ENCODE results near the gene TTC39A. TPM values are rescaled to one million over a fixed set of nuclear protein-coding genes. Genes with fewer than 3 reads are reported as not detected.
"Not testable (repeated sequence)": the region's sequence is repeated elsewhere in the genome, so short reads cannot be mapped to it uniquely, and the experiment has no call there.

Gene TTC39A
- total RNA-seq, 1 donor from 2014 or later: 1.4 TPM

- Histone ChIP-seq H2AFZ (ENCODE audit: low read depth, low read length) (no peak overlapping the region), H3K27ac (ENCODE audit: low read depth, low read length) (no peak overlapping the region), H4K20me1 (ENCODE audit: insufficient read depth, low read length) (peaks cover 85% of the 10 kb centered on the region), H3K79me2 (ENCODE audit: insufficient read depth, low read length) (peaks cover 99% of the 10 kb centered on the region), H3K4me1 (ENCODE audit: insufficient read depth, low read length) (peaks cover 7% of the 10 kb centered on the region), H3K4me2 (ENCODE audit: low read length) (no peak overlapping the region), H3K4me3 (ENCODE audit: insufficient read depth, low read depth, low read length) (no peak overlapping the region), H3K36me3 (ENCODE audit: insufficient read depth, low read length) (no peaks in the 10 kb centered on the region), H3K27me3 (ENCODE audit: insufficient read depth, low read length) (no peaks in the 10 kb centered on the region), H3K9me3 (ENCODE audit: insufficient read depth, low read depth, low read length) (no peaks in the 10 kb centered on the region), H3K9ac (ENCODE audit: low read length) (no peak overlapping the region)
- H3K27ac Mint-ChIP-seq (ENCODE audit: unreplicated experiment): no peak overlapping the region
- H3K27me3 Mint-ChIP-seq (ENCODE audit: low read depth, unreplicated experiment): no peaks in the 10 kb centered on the region
- H3K9me3 Mint-ChIP-seq (ENCODE audit: unreplicated experiment): no peaks in the 10 kb centered on the region
- no peak overlapping the region for H3K4me3 Mint-ChIP-seq (ENCODE audit: unreplicated experiment)
- FAIRE-seq (no peak), DNase-seq (ENCODE audit: low read depth) (no peak)
- no peaks in the 10 kb centered on the region for H3K36me3 Mint-ChIP-seq (ENCODE audit: low read depth, unreplicated experiment)
- H3K4me1 Mint-ChIP-seq (ENCODE audit: low read depth, unreplicated experiment): peaks cover 11% of the 10 kb centered on the region
- TF ChIP-seq EZH2 (IDR thresholded peaks at IDR 0.05; ENCODE audit: insufficient read depth, low read length) (no peak), CTCF (IDR thresholded peaks at IDR 0.05; ENCODE audit: insufficient read depth, low read depth, low read length) (no peak)
These were observed 78.0 kb downstream of the TTC39A start for GRCh38 chr1:51252366-51252765.

DNA sequence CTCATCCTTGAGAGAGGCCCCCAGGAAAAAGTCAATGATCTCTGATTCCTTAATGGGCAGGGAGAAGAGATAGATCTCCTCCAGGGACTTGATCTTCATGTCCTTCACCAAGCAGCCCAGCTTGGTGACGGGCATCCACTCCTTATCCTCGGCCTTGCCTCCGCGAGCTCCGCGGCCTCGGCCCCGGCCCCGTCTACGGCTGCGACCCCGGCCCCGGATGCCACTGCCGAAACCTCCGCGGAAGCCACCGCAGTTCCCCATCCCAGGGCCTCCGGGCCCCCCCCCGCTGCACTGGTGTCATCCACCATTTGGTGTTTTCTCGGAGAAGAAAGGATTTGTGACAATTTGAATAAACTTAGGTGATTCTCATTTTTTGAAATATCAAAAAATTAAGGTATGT lies 79.2 kb downstream of the TTC39A start:
- H3K9ac ChIP-seq (ENCODE audit: low read length); H3K4me3 ChIP-seq (ENCODE audit: insufficient read depth, low read depth, low read length); H3K27ac ChIP-seq (ENCODE audit: low read depth, low read length); H3K4me2 ChIP-seq (ENCODE audit: low read length); H3K9me3 Mint-ChIP-seq (ENCODE audit: unreplicated experiment); FAIRE-seq; H3K4me1 Mint-ChIP-seq (ENCODE audit: low read depth, unreplicated experiment); H3K4me3 Mint-ChIP-seq (ENCODE audit: unreplicated experiment); H3K9me3 ChIP-seq (ENCODE audit: insufficient read depth, low read depth, low read length); H3K27ac Mint-ChIP-seq (ENCODE audit: unreplicated experiment); H3K27me3 Mint-ChIP-seq (ENCODE audit: low read depth, unreplicated experiment); H2AFZ ChIP-seq (ENCODE audit: low read depth, low read length); H3K27me3 ChIP-seq (ENCODE audit: insufficient read depth, low read length); H3K36me3 ChIP-seq (ENCODE audit: insufficient read depth, low read length); H3K4me1 ChIP-seq (ENCODE audit: insufficient read depth, low read length); H3K36me3 Mint-ChIP-seq (ENCODE audit: low read depth, unreplicated experiment); DNase-seq (ENCODE audit: low read depth): not testable (repeated sequence)
- H4K20me1 ChIP-seq (ENCODE audit: insufficient read depth, low read length): peaks cover 87% of the 10 kb centered on the region
- H3K79me2 ChIP-seq (ENCODE audit: insufficient read depth, low read length): peaks cover 99% of the 10 kb centered on the region

DNA sequence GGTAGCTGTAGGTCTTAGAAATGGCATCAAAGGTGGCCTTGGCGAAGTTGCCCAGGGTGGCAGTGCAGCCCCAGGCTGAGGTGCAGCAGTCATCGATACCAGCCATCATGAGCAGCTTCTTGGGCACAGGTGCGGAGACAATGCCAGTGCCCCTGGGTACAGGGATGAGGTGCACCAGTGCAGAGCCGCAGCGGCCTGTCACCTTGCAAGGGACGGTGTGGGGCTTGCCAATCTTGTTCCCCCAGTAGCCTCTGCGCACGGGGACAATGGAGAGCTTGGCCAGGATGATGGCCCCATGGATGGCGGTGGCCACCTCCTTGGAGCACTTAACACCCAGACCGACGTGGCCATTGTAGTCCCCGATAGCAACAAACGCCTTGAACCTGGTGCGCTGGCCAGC lies 79.6 kb downstream of the TTC39A start:
- H3K36me3 ChIP-seq (ENCODE audit: insufficient read depth, low read length); H2AFZ ChIP-seq (ENCODE audit: low read depth, low read length); H3K4me1 Mint-ChIP-seq (ENCODE audit: low read depth, unreplicated experiment); H3K27me3 ChIP-seq (ENCODE audit: insufficient read depth, low read length); H3K9me3 ChIP-seq (ENCODE audit: insufficient read depth, low read depth, low read length); H3K27ac ChIP-seq (ENCODE audit: low read depth, low read length); H3K4me3 Mint-ChIP-seq (ENCODE audit: unreplicated experiment); H3K27ac Mint-ChIP-seq (ENCODE audit: unreplicated experiment); H3K4me3 ChIP-seq (ENCODE audit: insufficient read depth, low read depth, low read length); H3K4me1 ChIP-seq (ENCODE audit: insufficient read depth, low read length); FAIRE-seq; H3K9ac ChIP-seq (ENCODE audit: low read length); H3K36me3 Mint-ChIP-seq (ENCODE audit: low read depth, unreplicated experiment); H3K27me3 Mint-ChIP-seq (ENCODE audit: low read depth, unreplicated experiment); H3K9me3 Mint-ChIP-seq (ENCODE audit: unreplicated experiment); DNase-seq (ENCODE audit: low read depth); H3K4me2 ChIP-seq (ENCODE audit: low read length): not testable (repeated sequence)
- Histone ChIP-seq H3K79me2 (ENCODE audit: insufficient read depth, low read length) (peaks cover 99% of the 10 kb centered on the region), H4K20me1 (ENCODE audit: insufficient read depth, low read length) (peaks cover 87% of the 10 kb centered on the region)

GRCh38 chr1:51249445-51249844 lies 80.9 kb downstream of the TTC39A start:
- Histone ChIP-seq H3K27me3 (ENCODE audit: insufficient read depth, low read length) (no peaks in the 10 kb centered on the region), H3K36me3 (ENCODE audit: insufficient read depth, low read length) (no peaks in the 10 kb centered on the region), H4K20me1 (ENCODE audit: insufficient read depth, low read length) (peaks cover 87% of the 10 kb centered on the region), H2AFZ (ENCODE audit: low read depth, low read length) (no peak overlapping the region), H3K9ac (ENCODE audit: low read length) (no peak overlapping the region), H3K4me1 (ENCODE audit: insufficient read depth, low read length) (peaks cover 5% of the 10 kb centered on the region), H3K4me2 (ENCODE audit: low read length) (no peak overlapping the region), H3K27ac (ENCODE audit: low read depth, low read length) (no peak overlapping the region), H3K9me3 (ENCODE audit: insufficient read depth, low read depth, low read length) (no peaks in the 10 kb centered on the region), H3K79me2 (ENCODE audit: insufficient read depth, low read length) (peaks cover 99% of the 10 kb centered on the region), H3K4me3 (ENCODE audit: insufficient read depth, low read depth, low read length) (no peak overlapping the region)
- DNase-seq (ENCODE audit: low read depth) (no peak), FAIRE-seq (no peak)
- H3K4me3 Mint-ChIP-seq (ENCODE audit: unreplicated experiment): no peak overlapping the region
- TF ChIP-seq EZH2 (IDR thresholded peaks at IDR 0.05; ENCODE audit: insufficient read depth, low read length) (no peak), CTCF (IDR thresholded peaks at IDR 0.05; ENCODE audit: insufficient read depth, low read depth, low read length) (no peak)
- H3K27me3 Mint-ChIP-seq (ENCODE audit: low read depth, unreplicated experiment): no peaks in the 10 kb centered on the region
- H3K9me3 Mint-ChIP-seq (ENCODE audit: unreplicated experiment): no peaks in the 10 kb centered on the region
- H3K36me3 Mint-ChIP-seq (ENCODE audit: low read depth, unreplicated experiment): no peaks in the 10 kb centered on the region
- H3K27ac Mint-ChIP-seq (ENCODE audit: unreplicated experiment): no peak overlapping the region
- H3K4me1 Mint-ChIP-seq (ENCODE audit: low read depth, unreplicated experiment): peaks cover 1% of the 10 kb centered on the region
